Nephron (organoid): ENCODE measurements around the gene UBR2.

ENCODE experiments used
- H3K27ac Mint-ChIP-seq, 3 experiments: 2 replicates each; pipeline ENCODE4 v1.8.0; 2020; ENCODE audit warnings: mixed read lengths in 3 of 3, mild to moderate bottlenecking in 2 of 3, moderate library complexity in 1 of 3
- H3K27me3 Mint-ChIP-seq: 2 replicates; pipeline ENCODE4 v1.8.0; 2021; ENCODE audit warnings: low read depth, mild to moderate bottlenecking, moderate library complexity, mixed read lengths
- H3K36me3 Mint-ChIP-seq: 2 replicates; pipeline ENCODE4 v1.8.0; 2020; ENCODE audit warnings: low read depth, mixed read lengths
- H3K4me1 Mint-ChIP-seq: 2 replicates; pipeline ENCODE4 v1.8.0; 2020; ENCODE audit warnings: mixed read lengths
- H3K4me3 Mint-ChIP-seq, 3 experiments: 2 replicates each; pipeline ENCODE4 v1.8.0; 2020; ENCODE audit warnings: mild to moderate bottlenecking in 3 of 3, mixed read lengths in 3 of 3, moderate library complexity in 2 of 3
- H3K9me3 Mint-ChIP-seq: 2 replicates; pipeline ENCODE4 v1.8.0; 2020; ENCODE audit warnings: mixed read lengths
- TF ChIP-seq, protein P1 (sequence below), 3 experiments: fragments of 200-600 bp; sonication (generic); IDR thresholded peaks; one replicate each; pipeline ENCODE4 v1.5.0; 2021; ENCODE audit warnings: antibody characterized with exemption in 3 of 3; ENCODE audit not compliant: unreplicated experiment in 3 of 3

The UBR2 gene

DNA sequence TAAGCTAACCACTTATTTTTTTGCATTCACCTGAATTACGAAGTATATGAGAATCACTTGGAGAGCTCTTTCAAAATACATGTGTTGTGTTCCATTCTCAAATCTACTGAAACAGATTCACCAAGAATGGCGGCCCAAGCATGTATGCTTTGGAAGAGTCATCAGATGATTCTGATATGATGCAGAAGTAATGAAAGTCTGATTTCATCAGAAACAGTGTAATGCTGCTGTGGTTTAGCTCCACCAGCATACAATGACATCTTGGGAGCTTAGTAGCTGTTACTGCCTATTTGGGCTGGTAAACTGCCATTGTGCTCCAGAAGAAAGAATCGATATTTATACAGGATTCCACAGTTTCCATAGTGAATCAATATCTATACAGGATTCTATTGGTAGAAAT is 52.9 kb downstream of the UBR2 start:
- Mint-ChIP-seq H3K27ac (no peak overlapping the region), H3K36me3 (peaks cover 30% of the 10 kb centered on the region), H3K27me3 (no peaks in the 10 kb centered on the region), H3K4me3 (no peak overlapping the region), H3K4me1 (no peaks in the 10 kb centered on the region), H3K9me3 (no peaks in the 10 kb centered on the region)
- TF ChIP-seq, protein P1, sequence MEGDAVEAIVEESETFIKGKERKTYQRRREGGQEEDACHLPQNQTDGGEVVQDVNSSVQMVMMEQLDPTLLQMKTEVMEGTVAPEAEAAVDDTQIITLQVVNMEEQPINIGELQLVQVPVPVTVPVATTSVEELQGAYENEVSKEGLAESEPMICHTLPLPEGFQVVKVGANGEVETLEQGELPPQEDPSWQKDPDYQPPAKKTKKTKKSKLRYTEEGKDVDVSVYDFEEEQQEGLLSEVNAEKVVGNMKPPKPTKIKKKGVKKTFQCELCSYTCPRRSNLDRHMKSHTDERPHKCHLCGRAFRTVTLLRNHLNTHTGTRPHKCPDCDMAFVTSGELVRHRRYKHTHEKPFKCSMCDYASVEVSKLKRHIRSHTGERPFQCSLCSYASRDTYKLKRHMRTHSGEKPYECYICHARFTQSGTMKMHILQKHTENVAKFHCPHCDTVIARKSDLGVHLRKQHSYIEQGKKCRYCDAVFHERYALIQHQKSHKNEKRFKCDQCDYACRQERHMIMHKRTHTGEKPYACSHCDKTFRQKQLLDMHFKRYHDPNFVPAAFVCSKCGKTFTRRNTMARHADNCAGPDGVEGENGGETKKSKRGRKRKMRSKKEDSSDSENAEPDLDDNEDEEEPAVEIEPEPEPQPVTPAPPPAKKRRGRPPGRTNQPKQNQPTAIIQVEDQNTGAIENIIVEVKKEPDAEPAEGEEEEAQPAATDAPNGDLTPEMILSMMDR (IDR thresholded peaks at IDR 0.05; ENCODE audit: unreplicated experiment in 3 of 3): no peak

DNA sequence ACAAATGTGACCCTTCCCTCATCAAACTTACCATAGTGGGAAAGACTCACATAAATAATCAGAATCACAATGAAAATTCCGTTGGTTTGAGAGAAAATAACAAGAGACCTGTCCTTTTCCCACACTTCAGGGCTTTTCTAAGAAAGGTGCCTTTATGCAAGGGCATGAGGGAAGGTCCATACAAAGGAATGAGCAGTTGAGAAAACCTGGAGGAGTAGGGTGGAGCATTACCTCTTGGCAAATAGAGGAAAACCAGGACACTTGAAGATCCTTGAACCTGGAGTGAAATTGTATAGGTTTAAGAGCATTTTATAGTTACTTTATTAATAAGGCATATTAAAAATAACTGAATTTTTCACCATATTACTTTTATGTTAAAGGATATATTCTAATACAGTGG is 54.3 kb downstream of the UBR2 start:
- no peaks in the 10 kb centered on the region for H3K9me3 Mint-ChIP-seq
- no peaks in the 10 kb centered on the region for H3K4me1 Mint-ChIP-seq
- no peak overlapping the region for H3K4me3 Mint-ChIP-seq
- H3K36me3 Mint-ChIP-seq: peaks cover 30% of the 10 kb centered on the region
- no peak overlapping the region for H3K27ac Mint-ChIP-seq
- H3K27me3 Mint-ChIP-seq: no peaks in the 10 kb centered on the region
- TF ChIP-seq, protein P1 (IDR thresholded peaks at IDR 0.05; ENCODE audit: unreplicated experiment in 3 of 3): no peak

DNA sequence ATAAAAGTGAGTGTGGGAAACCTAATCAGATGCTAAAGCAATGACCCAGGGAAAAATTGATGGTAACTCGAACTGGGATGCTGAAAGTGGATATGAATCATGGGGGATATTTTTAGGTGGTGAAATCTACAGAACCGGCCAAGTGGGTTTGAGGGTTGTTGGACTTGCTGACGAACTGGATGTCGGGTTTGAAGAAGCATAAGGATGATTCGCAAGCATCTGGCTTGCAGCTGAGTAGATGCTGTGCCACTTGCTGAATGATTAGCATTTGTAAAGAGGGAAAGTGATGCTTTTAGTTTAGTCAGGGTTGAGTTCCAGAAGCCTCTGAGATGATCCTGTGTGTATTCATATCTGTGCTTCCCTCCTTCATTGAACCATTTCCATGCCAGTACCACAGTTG is 54.9 kb downstream of the UBR2 start:
- Mint-ChIP-seq H3K27me3 (no peaks in the 10 kb centered on the region), H3K36me3 (peaks cover 30% of the 10 kb centered on the region), H3K4me3 (no peak overlapping the region), H3K4me1 (no peaks in the 10 kb centered on the region), H3K9me3 (no peaks in the 10 kb centered on the region), H3K27ac (no peak overlapping the region)
- TF ChIP-seq, protein P1 (IDR thresholded peaks at IDR 0.05; ENCODE audit: unreplicated experiment in 3 of 3): no peak

DNA sequence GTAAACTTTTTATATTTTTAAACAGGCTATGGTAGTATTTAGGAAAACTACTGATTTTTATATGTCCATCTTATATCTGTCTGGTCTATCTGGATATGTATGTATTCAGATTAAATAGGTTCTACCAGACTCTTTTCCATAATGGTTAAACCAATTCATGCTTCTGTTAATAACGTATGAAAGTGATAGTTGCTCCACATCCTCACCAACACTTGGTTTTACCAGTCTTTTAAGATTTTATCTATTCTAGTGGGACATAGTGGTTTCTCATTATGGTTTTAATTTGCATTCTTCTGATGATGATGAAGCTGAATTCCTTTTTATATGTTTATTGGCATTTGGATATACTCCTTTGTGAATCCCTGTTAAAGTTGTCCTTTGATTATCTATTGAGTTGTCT is 56.1 kb downstream of the UBR2 start:
- Mint-ChIP-seq H3K27ac (no peak overlapping the region), H3K36me3 (peaks cover 38% of the 10 kb centered on the region), H3K4me3 (no peak overlapping the region), H3K9me3 (no peaks in the 10 kb centered on the region), H3K27me3 (no peaks in the 10 kb centered on the region), H3K4me1 (no peaks in the 10 kb centered on the region)
- TF ChIP-seq, protein P1 (IDR thresholded peaks at IDR 0.05; ENCODE audit: unreplicated experiment in 3 of 3): no peak

DNA sequence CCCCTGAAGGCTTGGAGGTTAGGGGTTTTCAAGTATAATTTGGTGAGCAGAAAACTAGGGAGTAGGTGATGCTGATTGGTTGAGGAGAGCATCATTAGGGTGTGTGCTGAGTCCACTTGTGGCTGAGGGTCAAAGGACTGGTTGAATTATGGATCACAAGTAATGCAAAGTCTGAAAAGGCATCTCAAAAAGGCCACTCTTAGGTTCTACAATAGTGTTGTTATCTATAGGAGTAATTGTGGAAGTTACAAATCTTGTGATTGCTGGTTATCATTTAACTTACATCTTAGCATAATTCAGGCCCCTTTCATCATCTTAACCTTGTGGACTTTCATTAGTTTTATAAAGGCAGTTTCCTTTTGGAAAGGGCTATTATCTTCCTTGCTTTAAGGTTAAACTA is 60.8 kb downstream of the UBR2 start:
- peaks cover 7% of the 10 kb centered on the region for H3K4me1 Mint-ChIP-seq
- no peaks in the 10 kb centered on the region for H3K27me3 Mint-ChIP-seq
- peaks cover 52% of the 10 kb centered on the region for H3K36me3 Mint-ChIP-seq
- H3K27ac Mint-ChIP-seq: no peak overlapping the region
- no peaks in the 10 kb centered on the region for H3K9me3 Mint-ChIP-seq
- H3K4me3 Mint-ChIP-seq: no peak overlapping the region
- TF ChIP-seq, protein P1 (IDR thresholded peaks at IDR 0.05; ENCODE audit: unreplicated experiment in 3 of 3): no peak

DNA sequence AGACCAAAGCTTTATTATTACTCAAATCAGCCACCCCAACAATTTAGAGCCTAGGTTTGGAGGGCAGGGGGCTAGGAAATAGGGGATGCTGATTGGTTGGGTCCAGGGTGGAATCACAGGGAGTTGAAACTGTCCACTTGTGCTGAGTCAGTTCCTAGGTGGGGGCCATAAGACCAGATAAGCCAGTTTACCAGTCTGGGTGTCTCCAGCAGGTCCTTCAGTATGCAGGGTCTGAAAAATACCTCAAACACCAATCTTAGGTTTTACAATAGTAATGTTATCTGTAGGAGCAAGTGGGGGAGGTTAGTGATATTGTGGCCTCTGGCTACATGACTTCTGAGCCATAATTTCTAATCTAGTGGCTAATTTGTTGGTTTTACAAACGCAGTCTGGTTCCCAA is 63.2 kb downstream of the UBR2 start:
- H3K27ac Mint-ChIP-seq: peak overlapping the region in 2 of 3 experiments; percentile 2 to 82
- H3K4me3 Mint-ChIP-seq: no peak overlapping the region
- TF ChIP-seq, protein P1 (IDR thresholded peaks at IDR 0.05; ENCODE audit: unreplicated experiment in 3 of 3): no peak
- H3K36me3 Mint-ChIP-seq: peaks cover 53% of the 10 kb centered on the region
- no peaks in the 10 kb centered on the region for H3K9me3 Mint-ChIP-seq
- no peaks in the 10 kb centered on the region for H3K27me3 Mint-ChIP-seq
- H3K4me1 Mint-ChIP-seq: peaks cover 7% of the 10 kb centered on the region
